Endothelial cell of umbilical vein (primary cell): ENCODE data around the gene ROCK2. TPM values are rescaled to one million over a fixed set of nuclear protein-coding genes. Genes with fewer than 3 reads are reported as not detected.

Source experiments
- BruUV-seq: library from RNA; stranded (reverse); fragments of 400-500 nt; replicated peaks from 2 replicates; lab custom pipeline; 2021; lab: Mats Ljungman, UMichigan
- CTCF ChIA-PET: fragments of 300-600, 350-600 bp; sonication (Branson Sonifier 250); formaldehyde crosslinking; loops from one replicate; lab custom pipeline; 2021; ENCODE audit warnings: antibody characterized with exemption, inconsistent platforms; lab: Charles Lee
- POLR2A ChIA-PET: fragments of 300-600, 350-600 bp; sonication (Branson Sonifier 250); formaldehyde crosslinking; loops from one replicate; lab custom pipeline; 2021; ENCODE audit warnings: antibody characterized with exemption, inconsistent platforms; lab: Charles Lee
- DNase-seq: peaks from one replicate; pipeline ENCODE4 v3.0.0-alpha.2; 2011; ENCODE audit warnings: low read depth, low spot score
- FAIRE-seq: peaks from 2 replicates; lab custom pipeline; 2011; peaks lifted over from hg19 to GRCh38; lab: Jason Lieb, UNC
- H2AFZ ChIP-seq: 2 replicates; pipeline ENCODE4 v1.6.0; 2012; ENCODE audit warnings: low read depth, low read length, control low read depth, inconsistent platforms
- H3K27ac ChIP-seq: 2 replicates; pipeline ENCODE4 v1.5.1; 2011; ENCODE audit warnings: low read depth, mild to moderate bottlenecking, control low read depth, low read length, moderate library complexity; ENCODE audit not compliant: insufficient read depth
- H3K27me3 ChIP-seq, 2 experiments: 2 replicates each; pipeline versions ENCODE4 v1.6.0 to v1.6.1; 2011; ENCODE audit warnings: low read length in 2 of 2, mixed read lengths in 1 of 2; ENCODE audit not compliant: control insufficient read depth in 2 of 2, insufficient read depth in 2 of 2
- H3K36me3 ChIP-seq, 2 experiments: 2 replicates in 1 of 2; 3 replicates in 1 of 2; pipeline ENCODE4 v1.5.1; 2011; ENCODE audit warnings: low read length in 2 of 2, mild to moderate bottlenecking in 1 of 2, moderate library complexity in 1 of 2; ENCODE audit not compliant: control insufficient read depth in 2 of 2, insufficient read depth in 2 of 2; ENCODE audit errors: extremely low read depth in 1 of 2
- H3K4me1 ChIP-seq: 3 replicates; pipeline ENCODE4 v1.5.1; 2011; ENCODE audit warnings: mild to moderate bottlenecking, low read length; ENCODE audit not compliant: control insufficient read depth, insufficient read depth; ENCODE audit errors: extremely low read depth
- H3K4me2 ChIP-seq: 2 replicates; pipeline ENCODE4 v1.6.1; 2011; ENCODE audit warnings: low read length, control low read depth, mixed read lengths; ENCODE audit not compliant: insufficient read depth
- H3K4me3 ChIP-seq, 3 experiments: fragments of 200-600 bp in 1 of 3; sonication (generic), shearing (Covaris generic) in 1 of 3; replicated peaks in 1 of 3; 2 replicates each; pipeline ENCODE4 v1.5.1; 2011 to 2016; ENCODE audit warnings: control low read depth in 3 of 3, low read length in 3 of 3, mild to moderate bottlenecking in 2 of 3, inconsistent platforms in 1 of 3, low read depth in 1 of 3, moderate library complexity in 1 of 3; ENCODE audit not compliant: insufficient read depth in 1 of 3
- H3K79me2 ChIP-seq: 2 replicates; pipeline ENCODE4 v1.6.0; 2012; ENCODE audit warnings: low read length, inconsistent platforms; ENCODE audit not compliant: control insufficient read depth, insufficient read depth
- H3K9ac ChIP-seq: replicated peaks from 2 replicates; pipeline ENCODE3; 2011; ENCODE audit warnings: low read length, control low read depth; ENCODE audit not compliant: insufficient read depth; ENCODE audit errors: extremely low read depth
- H3K9me1 ChIP-seq: replicated peaks from 3 replicates; pipeline ENCODE4 v1.6.0; 2011; ENCODE audit warnings: mild to moderate bottlenecking, low read length; ENCODE audit not compliant: control insufficient read depth, insufficient read depth; ENCODE audit errors: extremely low read depth
- H3K9me3 ChIP-seq: replicated peaks from 2 replicates; pipeline ENCODE4 v1.5.1; 2012; ENCODE audit warnings: low read length, inconsistent platforms; ENCODE audit not compliant: control insufficient read depth, insufficient read depth
- H4K20me1 ChIP-seq: replicated peaks from 2 replicates; pipeline ENCODE3; 2011; ENCODE audit warnings: mild to moderate bottlenecking, low read length; ENCODE audit not compliant: control insufficient read depth, insufficient read depth; ENCODE audit errors: extremely low read depth
- CTCF ChIP-seq, 2 donors: IDR thresholded peaks; 1 replicate in 1 of 2; 2 replicates in 1 of 2; pipeline ENCODE4 v1.5.1; 2011; ENCODE audit warnings: low read length in 2 of 2, mild to moderate bottlenecking in 2 of 2, moderate library complexity in 2 of 2, control low read depth in 1 of 2, inconsistent platforms in 1 of 2, low read depth in 1 of 2; ENCODE audit not compliant: insufficient read depth in 1 of 2; ENCODE audit errors: extremely low read depth in 1 of 2
- EZH2 ChIP-seq: IDR thresholded peaks from 2 replicates; pipeline ENCODE4 v1.6.1; 2012; ENCODE audit warnings: borderline replicate concordance, low read depth, mild to moderate bottlenecking, moderate library complexity, low read length, inconsistent platforms; ENCODE audit not compliant: severe bottlenecking
- FOS ChIP-seq: IDR thresholded peaks from 2 replicates; pipeline ENCODE4 v1.6.1; 2011; ENCODE audit warnings: mild to moderate bottlenecking, low read length, moderate library complexity, borderline replicate concordance; ENCODE audit not compliant: insufficient read depth
- JUN ChIP-seq: IDR thresholded peaks from 2 replicates; pipeline ENCODE4 v1.6.1; 2011; ENCODE audit warnings: borderline replicate concordance, low read depth; ENCODE audit not compliant: insufficient read length, insufficient read depth
- MAX ChIP-seq: IDR thresholded peaks from 2 replicates; pipeline ENCODE4 v1.6.1; 2011; ENCODE audit not compliant: insufficient read depth, insufficient read length
- MYC ChIP-seq: IDR thresholded peaks from one replicate; pipeline ENCODE4 v1.6.1; 2011; ENCODE audit warnings: mild to moderate bottlenecking, low read depth, low read length
- POLR2AphosphoS5 ChIP-seq: IDR thresholded peaks from 2 replicates; pipeline ENCODE4 v1.6.1; 2012; ENCODE audit warnings: low read depth, mild to moderate bottlenecking, control low read depth, low read length, moderate library complexity; ENCODE audit not compliant: insufficient read depth
- dilution Hi-C: fragments of 300-500 bp; cut with MboI; formaldehyde crosslinking; loops from one replicate; pipeline ENCODE4 v1.15.0; 2019; ENCODE audit warnings: low sequenced_read_pairs; ENCODE audit not compliant: extremely low pct_ligation_motif_present
- intact Hi-C: fragments of 100-400 bp; cut with micrococcal nuclease; formaldehyde crosslinking; loops from one replicate; pipeline ENCODE4 v1.10.0; 2022
- polyA plus RNA-seq, 4 experiments: library from polyadenylated mRNA; depleted of rRNA in 3 of 4; stranded (reverse) in 3 of 4; unstranded in 1 of 4; fragments of >200 nt; gene quantifications; 2 replicates each; pipeline versions ENCODE4 v1.2.1 to v1.2.3, GENCODE V29; 2011 to 2012; ENCODE audit warnings: missing spikeins in 1 of 4
- total RNA-seq: library from RNA; stranded (reverse); gene quantifications from 2 replicates; pipeline ENCODE4 v1.2.3, GENCODE V29; 2021

Gene ROCK2
- total and polyA plus RNA-seq, 2 donors (not counting 3 experiments of a cell fraction or from before 2014, with no cell fraction given): 5.2 to 56.5 TPM

GRCh38 chr2:11309706-11310105 is 34.7 kb downstream of the ROCK2 start:
- H3K9me3 ChIP-seq: no peaks in the 10 kb centered on the region
- ChIA-PET CTCF (interaction anchor here (1.0 to 1.4 kb wide), 2 partner anchors 13 to 102 kb away, joined by 3 to 4 read pairs; no protein-coding TSS in a partner anchor), POLR2A (interaction anchor here (0.6 kb wide), 1 partner anchor 161 kb away, joined by 6 read pairs; no protein-coding TSS in a partner anchor)
- H3K4me1 ChIP-seq: no peaks in the 10 kb centered on the region
- no peak overlapping the region for H3K9ac ChIP-seq
- no peaks in the 10 kb centered on the region for H3K36me3 ChIP-seq
- H3K27ac ChIP-seq: no peak overlapping the region
- intact Hi-C loops (no loop called here), dilution Hi-C loops (no loop called here)
- H3K4me3 ChIP-seq: no peak overlapping the region
- TF ChIP-seq EZH2: no peak
- no peak for TF ChIP-seq POLR2AphosphoS5
- TF ChIP-seq MAX: no peak
- no peak for TF ChIP-seq FOS
- TF ChIP-seq JUN: no peak
- TF ChIP-seq CTCF (IDR thresholded peaks at IDR 0.05; ENCODE audit: extremely low read depth in 1 of 2, insufficient read depth in 1 of 2, low read depth in 1 of 2, low read length in 2 of 2): no peak
- no peak for TF ChIP-seq MYC
- no TSS peak for BruUV-seq
- H3K9me1 ChIP-seq: no peaks in the 10 kb centered on the region
- peaks cover 18% of the 10 kb centered on the region for H4K20me1 ChIP-seq
- H3K4me2 ChIP-seq: no peak overlapping the region
- peaks cover 87% of the 10 kb centered on the region for H3K79me2 ChIP-seq
- H2AFZ ChIP-seq: no peak overlapping the region
- H3K27me3 ChIP-seq: no peaks in the 10 kb centered on the region
- FAIRE-seq (no peak), DNase-seq (no peak)
